Raji (cell line): ENCODE measurements around the gene TESPA1.

ENCODE experiments used
- POLR2A ChIP-seq: IDR thresholded peaks from 2 replicates; pipeline ENCODE4 v1.6.1; 2011; ENCODE audit warnings: low read depth, low read length, control low read depth; ENCODE audit not compliant: insufficient read depth

Gene TESPA1

GRCh38 chr12:54959291-54960018 lies 25.1 kb downstream of the TESPA1 start:
- TF ChIP-seq POLR2A: no peak

GRCh38 chr12:54958048-54958658 lies 26.4 kb downstream of the TESPA1 start:
- no peak for TF ChIP-seq POLR2A

- no peak for TF ChIP-seq POLR2A
Observed at GRCh38 chr12:54956818-54957641, 27.5 kb downstream of the TESPA1 start.

- TF ChIP-seq POLR2A: no peak
Observed at GRCh38 chr12:54956322-54956721, 28.2 kb downstream of the TESPA1 start.

- no peak for TF ChIP-seq POLR2A
Observed at GRCh38 chr12:54954801-54955200, 29.8 kb downstream of the TESPA1 start.

- TF ChIP-seq POLR2A: no peak
Observed at GRCh38 chr12:54954228-54954627, 30.3 kb downstream of the TESPA1 start.

GRCh38 chr12:54950071-54950727 lies 34.4 kb downstream of the TESPA1 start:
- no peak for TF ChIP-seq POLR2A

GRCh38 chr12:54949073-54949711 lies 35.4 kb downstream of the TESPA1 start:
- TF ChIP-seq POLR2A: no peak

- TF ChIP-seq POLR2A: no peak
Observed at GRCh38 chr12:54948171-54948570, 36.4 kb downstream of the TESPA1 start.

- no peak for TF ChIP-seq POLR2A
Observed at GRCh38 chr12:54945082-54945481, 39.5 kb downstream of the TESPA1 start.

GRCh38 chr12:54941659-54942058 lies 42.9 kb downstream of the TESPA1 start:
- no peak for TF ChIP-seq POLR2A

- TF ChIP-seq POLR2A: no peak
Observed at GRCh38 chr12:54940727-54941315, 43.7 kb downstream of the TESPA1 start.

GRCh38 chr12:54937929-54938328 lies 46.6 kb downstream of the TESPA1 start:
- no peak for TF ChIP-seq POLR2A

- TF ChIP-seq POLR2A: no peak
Observed at GRCh38 chr12:54937376-54937775, 47.2 kb downstream of the TESPA1 start.
